GM12878 (cell line): ENCODE data around the gene MARCHF9. TPM values are rescaled to one million over a fixed set of nuclear protein-coding genes. Genes with fewer than 3 reads are reported as not detected.

Experiments
- ASH2L ChIP-seq: fragments of 300-600, 200-600 bp; sonication (generic); IDR thresholded peaks from 2 replicates; pipeline ENCODE4 v1.6.1; 2017; ENCODE audit warnings: low read depth, mild to moderate bottlenecking, borderline replicate concordance
- ATF7 ChIP-seq: fragments of 450-650 bp; IDR thresholded peaks from 2 replicates; pipeline ENCODE4 v1.6.1; 2016; ENCODE audit warnings: low read depth, mild to moderate bottlenecking
- BCLAF1 ChIP-seq: fragments of 450-650 bp; IDR thresholded peaks from 2 replicates; pipeline ENCODE4 v1.6.1; 2017; ENCODE audit warnings: antibody characterized with exemption, mild to moderate bottlenecking, moderate library complexity
- CBX5 ChIP-seq: sonication (generic); IDR thresholded peaks from 2 replicates; pipeline ENCODE4 v1.6.1; 2016; ENCODE audit warnings: low read depth, moderate library complexity, mild to moderate bottlenecking, inconsistent platforms
- CEBPB ChIP-seq, 2 experiments: fragments of 150-350 bp in 1 of 2; IDR thresholded peaks; 2 replicates each; pipeline ENCODE4 v1.6.1; 2012 to 2014; ENCODE audit warnings: low read depth in 2 of 2, low read length in 2 of 2, borderline replicate concordance in 1 of 2, inconsistent platforms in 1 of 2
- CREM ChIP-seq: IDR thresholded peaks from 2 replicates; pipeline ENCODE4 v1.6.1; 2014; ENCODE audit warnings: antibody characterized with exemption, low read depth
- EP300 ChIP-seq, 2 experiments: fragments of 150-350 bp in 1 of 2; IDR thresholded peaks; 2 replicates each; pipeline ENCODE4 v1.6.1; 2011 to 2012; ENCODE audit warnings: low read depth in 2 of 2, low read length in 2 of 2, borderline replicate concordance in 1 of 2, improper control_type of control experiment in 1 of 2, inconsistent platforms in 1 of 2; ENCODE audit not compliant: control insufficient read depth in 1 of 2
- FOS ChIP-seq: IDR thresholded peaks from 3 replicates; pipeline ENCODE4 v1.6.1; 2011; ENCODE audit warnings: borderline replicate concordance; ENCODE audit not compliant: insufficient read length; ENCODE audit errors: extremely low read depth
- FOXM1 ChIP-seq: IDR thresholded peaks from 2 replicates; pipeline ENCODE4 v1.6.1; 2012; ENCODE audit warnings: low read depth, mild to moderate bottlenecking, inconsistent platforms, low read length, moderate library complexity
- HSF1 ChIP-seq: fragments of 150-350 bp; IDR thresholded peaks from 2 replicates; pipeline ENCODE4 v1.6.1; 2014; ENCODE audit warnings: mild to moderate bottlenecking, low read depth, low read length
- JUNB ChIP-seq: IDR thresholded peaks from 2 replicates; pipeline ENCODE4 v1.6.1; 2016; ENCODE audit warnings: antibody characterized with exemption, mild to moderate bottlenecking
- LARP7 ChIP-seq: fragments of 450-650 bp; IDR thresholded peaks from 2 replicates; pipeline ENCODE4 v1.6.1; 2017; ENCODE audit warnings: mild to moderate bottlenecking
- NKRF ChIP-seq: fragments of 450-650 bp; conservative IDR thresholded peaks from 2 replicates; pipeline ENCODE4 v1.6.1; 2017; ENCODE audit warnings: mild to moderate bottlenecking, moderate library complexity
- SMARCA5 ChIP-seq: fragments of 450-650 bp; IDR thresholded peaks from 2 replicates; pipeline ENCODE4 v1.6.1; 2017; ENCODE audit warnings: mild to moderate bottlenecking
- USF1 ChIP-seq: IDR thresholded peaks from 2 replicates; pipeline ENCODE4 v1.6.1; 2011; ENCODE audit warnings: borderline replicate concordance, low read depth, mild to moderate bottlenecking, moderate library complexity, mixed read lengths, low read length; ENCODE audit not compliant: insufficient read depth; ENCODE audit errors: extremely low read length
- ZBED1 ChIP-seq: IDR thresholded peaks from 2 replicates; pipeline ENCODE4 v1.6.1; 2016; ENCODE audit warnings: borderline replicate concordance
- ZBTB4 ChIP-seq: fragments of 450-650 bp; formaldehyde crosslinking; IDR thresholded peaks from 2 replicates; pipeline ENCODE4 v1.4.0; 2022; ENCODE audit warnings: mild to moderate bottlenecking, moderate library complexity
- polyA plus RNA-seq, 11 experiments: library from polyadenylated mRNA; depleted of rRNA in 4 of 11; unstranded in 6 of 11; stranded (reverse) in 5 of 11; fragments of >200 nt; fragmentation: Nextera tagmentation in 4 of 11; fragmentation: Illumina TruSeq in 1 of 11; extraction: Ambion mirVana in 4 of 11; extraction: Trizol in 1 of 11; gene quantifications; 1 replicate in 1 of 11; 2 replicates in 10 of 11; pipeline versions ENCODE4 v1.2.1 to v1.2.3, GENCODE V29; 2011 to 2016; ENCODE audit warnings: inconsistent platforms in 2 of 11, missing spikeins in 2 of 11, low read depth in 1 of 11
- total RNA-seq, 4 experiments: library from RNA; depleted of rRNA in 3 of 4; stranded (reverse); fragments of >200 nt in 3 of 4; fragmentation: Illumina TruSeq in 1 of 4; extraction: Trizol in 1 of 4; gene quantifications; 2 replicates each; pipeline versions ENCODE4 v1.2.1 to v1.2.3, GENCODE V29; 2013 to 2021

The MARCHF9 gene
- total and polyA plus RNA-seq, 10 of the 15 experiments (the other 5 are each of a cell fraction or from before 2014, with no cell fraction given) = 2.4 to 29.3 (median 13.0) TPM

- no peak for TF ChIP-seq JUNB
- TF ChIP-seq CEBPB (IDR thresholded peaks at IDR 0.05; ENCODE audit: borderline replicate concordance in 1 of 2, low read depth in 2 of 2, low read length in 2 of 2) = no peak
- TF ChIP-seq FOXM1 = no peak
- no peak for TF ChIP-seq ZBTB4 (CRISPR knock-in tag)
- no peak for TF ChIP-seq USF1
- no peak for TF ChIP-seq LARP7
- no peak for TF ChIP-seq FOS
- no peak for TF ChIP-seq ATF7
- TF ChIP-seq EP300 (IDR thresholded peaks at IDR 0.05; ENCODE audit: borderline replicate concordance in 1 of 2, control insufficient read depth in 1 of 2, low read depth in 2 of 2, low read length in 2 of 2) = no peak
- TF ChIP-seq CREM = no peak
- TF ChIP-seq ASH2L = no peak
- TF ChIP-seq ZBED1 = no peak
- no peak for TF ChIP-seq NKRF
- TF ChIP-seq HSF1 = no peak
- no peak for TF ChIP-seq CBX5
- no peak for TF ChIP-seq BCLAF1
- peak; percentile 57 for TF ChIP-seq SMARCA5
Measured at GRCh38 chr12:57765003-57765697, 10.2 kb downstream of the MARCHF9 start (continued).
